Ovary (tissue), 9 donors: ENCODE results near the gene NOM1. TPM values are rescaled to one million over a fixed set of nuclear protein-coding genes. Genes with fewer than 3 reads are reported as not detected.

ENCODE experiments used
- DNase-seq, 5 donors: peaks; one replicate each; pipeline ENCODE4 v3.0.0-alpha.2; 2019 to 2020
- H3K27ac ChIP-seq, 2 donors: fragments of 200-600 bp; one replicate each; pipeline versions ENCODE4 v1.5.1 to v1.8.0; 2019 to 2022
- H3K27me3 ChIP-seq: fragments of 200-600 bp; one replicate; pipeline ENCODE4 v1.8.0; 2022
- H3K36me3 ChIP-seq: fragments of 200-600 bp; sonication (generic); one replicate; pipeline ENCODE4 v1.5.1; 2019
- H3K4me1 ChIP-seq: one replicate; pipeline ENCODE4 v1.8.1; 2013; ENCODE audit warnings: mild to moderate bottlenecking, moderate library complexity; ENCODE audit not compliant: insufficient read depth
- H3K4me3 ChIP-seq: fragments of 200-600 bp; sonication (generic); one replicate; pipeline ENCODE4 v1.5.1; 2017
- H3K9me3 ChIP-seq, 2 donors: fragments of 200-600 bp in 1 of 2; sonication (generic) in 1 of 2; one replicate each; pipeline versions ENCODE4 v1.5.1 to v1.8.1; 2013 to 2019; ENCODE audit warnings: mild to moderate bottlenecking in 1 of 2, moderate library complexity in 1 of 2
- CTCF ChIP-seq, 3 donors: fragments of 450-650 bp in 2 of 3; fragments of 200-600 bp in 1 of 3; IDR thresholded peaks; one replicate each; pipeline versions ENCODE4 v1.5.1 to v1.8.0; 2016 to 2022; ENCODE audit warnings: antibody characterized with exemption in 3 of 3, mild to moderate bottlenecking in 1 of 3
- EP300 ChIP-seq: sonication (generic); formaldehyde crosslinking; IDR thresholded peaks from one replicate; pipeline ENCODE4 v1.6.1; 2017; ENCODE audit warnings: antibody characterized with exemption
- POLR2A ChIP-seq: fragments of 450-650 bp; IDR thresholded peaks from one replicate; pipeline ENCODE4 v1.6.1; 2017; ENCODE audit warnings: antibody characterized with exemption, mild to moderate bottlenecking, moderate library complexity
- WGBS, 3 donors: extraction: QIAGEN DNeasy Blood & Tissue Kit in 1 of 3; methylation state at CpG; one replicate each; pipeline versions ENCODE4 v1.1.5 to v1.1.7; 2013 to 2017; 5-methylcytosine and 5-hydroxymethylcytosine counted together
- intact Hi-C, 4 donors: fragments of 100-400 bp; cut with DNase I; formaldehyde crosslinking; loops; one replicate each; pipeline versions ENCODE4 v1.11.0 to v1.15.1; 2022 to 2023
- polyA plus RNA-seq, 2 donors: library from polyadenylated mRNA; stranded (reverse); fragments of 200-250 nt in 1 of 2; fragments of 350-450 nt in 1 of 2; fragmentation: Illumina TruSeq in 1 of 2; extraction: RNeasy Lipid Tissue Mini Kit (QIAGEN cat#74804) in 1 of 2; gene quantifications; one replicate each; pipeline ENCODE4 v1.2.3, GENCODE V29; 2013 to 2014
- total RNA-seq, 7 donors: library from RNA; depleted of rRNA in 2 of 7; stranded (reverse); fragments of >200 nt in 2 of 7; fragmentation: NEBNext Ultra II Directional in 3 of 7; extraction: Animal tissue kit (Norgen Biotek cat#: 25700) in 3 of 7; gene quantifications; one replicate each; pipeline versions ENCODE4 v1.1.0 to v1.2.4, GENCODE V29; 2016 to 2023
- donor health status: DM: no; HTN: no; CAD: no; lungs with moderate emphysema.
- donor health status: DM: no; HTN: no; CAD: no.
- donor health status: Bipolar disorder and iron deficiency.
- donor health status: DM: yes; HTN: yes; CAD: no.
- donor health status: DM: no; HTN: no; CAD: no.
- donor health status: DM: yes; HTN: yes; CAD: no.

NOM1 gene
- total and polyA plus RNA-seq, 9 donors: 7.7 to 26.5 (median 13.8) TPM

- Histone ChIP-seq H3K27me3 (peaks cover 5% of the 10 kb centered on the region), H3K36me3 (no peaks in the 10 kb centered on the region), H3K4me1 (peaks cover 8% of the 10 kb centered on the region), H3K9me3 (no peaks in the 10 kb centered on the region), H3K4me3 (no peak overlapping the region), H3K27ac (no peak overlapping the region)
- DNase-seq: no peak
- WGBS, 3 donors: 8 to 11% (median 10%) methylated on average over 33 to 47 of the region's 47 CpGs
- TF ChIP-seq CTCF (IDR thresholded peaks at IDR 0.05) (no peak), EP300 (no peak), POLR2A (no peak)
- intact Hi-C loops: no loop called here
Measured at GRCh38 chr7:157002819-157003421, 53.4 kb downstream of the NOM1 start.

- peaks cover 5% of the 10 kb centered on the region for H3K27me3 ChIP-seq
- H3K36me3 ChIP-seq: no peaks in the 10 kb centered on the region
- no peak overlapping the region for H3K27ac ChIP-seq
- peaks cover 8% of the 10 kb centered on the region for H3K4me1 ChIP-seq
- H3K9me3 ChIP-seq: no peaks in the 10 kb centered on the region
- no peak for TF ChIP-seq POLR2A
- no peak for TF ChIP-seq EP300
- TF ChIP-seq CTCF (IDR thresholded peaks at IDR 0.05): no peak
- intact Hi-C loops: no loop called here
- DNase-seq: no peak
- WGBS, 3 donors: 7 to 20% (median 9%) methylated on average over 6 of the region's 6 CpGs
- no peak overlapping the region for H3K4me3 ChIP-seq
Measured at GRCh38 chr7:157003445-157003755, 53.9 kb downstream of the NOM1 start.

GRCh38 chr7:157003756-157004520, 54.4 kb downstream of the NOM1 start:
- H3K4me3 ChIP-seq: no peak overlapping the region
- peaks cover 5% of the 10 kb centered on the region for H3K27me3 ChIP-seq
- WGBS, 3 donors: 2 to 3% (median 2%) methylated on average over 56 to 60 of the region's 60 CpGs
- no peak overlapping the region for H3K27ac ChIP-seq
- DNase-seq: no peak
- H3K4me1 ChIP-seq: peaks cover 8% of the 10 kb centered on the region
- no peaks in the 10 kb centered on the region for H3K9me3 ChIP-seq
- no peak for TF ChIP-seq POLR2A
- TF ChIP-seq CTCF (IDR thresholded peaks at IDR 0.05): no peak
- no peak for TF ChIP-seq EP300
- H3K36me3 ChIP-seq: no peaks in the 10 kb centered on the region
- intact Hi-C loops: no loop called here

GRCh38 chr7:157004521-157005455, 55.3 kb downstream of the NOM1 start:
- 4 to 5% (median 5%) methylated on average over 52 to 56 of the region's 56 CpGs for WGBS, 3 donors
- Histone ChIP-seq H3K4me3 (no peak overlapping the region), H3K27ac (no peak overlapping the region), H3K9me3 (no peaks in the 10 kb centered on the region), H3K27me3 (peaks cover 5% of the 10 kb centered on the region), H3K4me1 (peaks cover 7% of the 10 kb centered on the region), H3K36me3 (no peaks in the 10 kb centered on the region)
- no peak for DNase-seq
- intact Hi-C loops: no loop called here
- TF ChIP-seq POLR2A (no peak), CTCF (IDR thresholded peaks at IDR 0.05) (no peak), EP300 (no peak)
